HG03103 (cell line): ENCODE results near the gene GOLGA6L22.
"Not testable (repeated sequence)": the region's sequence is repeated elsewhere in the genome, so short reads cannot be mapped to it uniquely, and the experiment has no call there.

Experiments
- ATAC-seq: cut with Tn5 transposase; IDR thresholded peaks from one replicate; pipeline ENCODE4 v1.9.1; 2021; ENCODE audit warnings: low read depth; ENCODE audit not compliant: unreplicated experiment

The GOLGA6L22 gene

GRCh38 chr15:22458603-22459002, at the start of gene GOLGA6L22:
GOLGA6L22 (plus strand) TSS chr15:22458903; CDS start chr15:22458994, 91 bp downstream.
- ATAC-seq, result not testable (repeated sequence)

GRCh38 chr15:22417288-22417687, 41.4 kb upstream of the GOLGA6L22 start:
- ATAC-seq, result not testable (repeated sequence)

- ATAC-seq, result not testable (repeated sequence)
These were observed 40.9 kb upstream of the GOLGA6L22 start for GRCh38 chr15:22417795-22418194.

GRCh38 chr15:22418212-22418611, 40.5 kb upstream of the GOLGA6L22 start:
- not testable (repeated sequence) for ATAC-seq

GRCh38 chr15:22418666-22419065, 40.0 kb upstream of the GOLGA6L22 start:
- not testable (repeated sequence) for ATAC-seq

- ATAC-seq, result not testable (repeated sequence)
These were observed 38.4 kb upstream of the GOLGA6L22 start for GRCh38 chr15:22420340-22420739.

GRCh38 chr15:22429426-22429825, 29.3 kb upstream of the GOLGA6L22 start:
- not testable (repeated sequence) for ATAC-seq

- ATAC-seq, result not testable (repeated sequence)
These were observed 27.0 kb upstream of the GOLGA6L22 start for GRCh38 chr15:22431687-22432086.

GRCh38 chr15:22494490-22495113, 35.9 kb downstream of the GOLGA6L22 start:
- not testable (repeated sequence) for ATAC-seq

GRCh38 chr15:22497200-22497599, 38.5 kb downstream of the GOLGA6L22 start:
- not testable (repeated sequence) for ATAC-seq

GRCh38 chr15:22498220-22498925, 39.7 kb downstream of the GOLGA6L22 start:
- not testable (repeated sequence) for ATAC-seq

GRCh38 chr15:22502272-22502671, 43.6 kb downstream of the GOLGA6L22 start:
- not testable (repeated sequence) for ATAC-seq

GRCh38 chr15:22506959-22507358, 48.3 kb downstream of the GOLGA6L22 start:
- ATAC-seq, result not testable (repeated sequence)

- not testable (repeated sequence) for ATAC-seq
These were observed 57.4 kb downstream of the GOLGA6L22 start for GRCh38 chr15:22516140-22516539.
